ENCODE data around the gene CYP26B1. TPM values are rescaled to one million over a fixed set of nuclear protein-coding genes. Genes with fewer than 3 reads are reported as not detected.

Gene CYP26B1
- polyA plus RNA-seq, 1 donor (not counting 4 experiments of a cell fraction or from before 2014, with no cell fraction given): 1.2 TPM

- peaks cover 34% of the 10 kb centered on the region for H3K4me1 ChIP-seq (ENCODE audit: control insufficient read depth, extremely low read depth, insufficient read depth, low read length)
- no peak overlapping the region for H3K4me3 ChIP-seq (ENCODE audit: control insufficient read depth in 2 of 3, extremely low read depth in 1 of 3, insufficient read depth in 2 of 3, low read depth in 1 of 3, low read length in 3 of 3)
- no peaks in the 10 kb centered on the region for H4K20me1 ChIP-seq (ENCODE audit: control insufficient read depth, extremely low read depth, insufficient read depth, low read length)
- H3K36me3 ChIP-seq (ENCODE audit: control insufficient read depth in 2 of 2, extremely low read depth in 1 of 2, insufficient read depth in 2 of 2, low read length in 2 of 2): no peaks in the 10 kb centered on the region
- no peaks in the 10 kb centered on the region for H3K9me1 ChIP-seq (ENCODE audit: control insufficient read depth, extremely low read depth, insufficient read depth, low read length)
- no peak overlapping the region for H3K4me2 ChIP-seq (ENCODE audit: control insufficient read depth, extremely low read depth, insufficient read depth, low read depth, low read length)
- no peaks in the 10 kb centered on the region for H3K79me2 ChIP-seq (ENCODE audit: control insufficient read depth, insufficient read depth, low read length)
- no peak overlapping the region for H3K9ac ChIP-seq (ENCODE audit: control insufficient read depth, extremely low read depth, insufficient read depth, low read length)
- FAIRE-seq (no peak), DNase-seq (ENCODE audit: low read depth, low spot score) (no peak)
- no peaks in the 10 kb centered on the region for H3K27me3 ChIP-seq (ENCODE audit: control insufficient read depth, extremely low read depth, insufficient read depth, low read length)
- H3K9me3 ChIP-seq (ENCODE audit: control insufficient read depth, low read depth, low read length): no peaks in the 10 kb centered on the region
- TF ChIP-seq CTCF (optimal IDR thresholded peaks at IDR 0.05 in 1 of 3, IDR thresholded peaks at IDR 0.05 in 1 of 3, conservative IDR thresholded peaks at IDR 0.05 in 1 of 3; ENCODE audit: extremely low read depth in 1 of 3, insufficient read depth in 2 of 3, low read length in 3 of 3) (no peak), EZH2 (IDR thresholded peaks at IDR 0.05; ENCODE audit: low read length) (no peak)
- peak overlapping the region; percentile 17 for H3K27ac ChIP-seq (ENCODE audit: control insufficient read depth, insufficient read depth, low read length)
- dilution Hi-C loops (cut with MboI; ENCODE audit: extremely low pct_ligation_motif_present, low sequenced_read_pairs): no loop called here
- H2AFZ ChIP-seq (ENCODE audit: control insufficient read depth, low read length): no peak overlapping the region
Observed at GRCh38 chr2:72109291-72109690, 38.4 kb downstream of the CYP26B1 start.

DNA sequence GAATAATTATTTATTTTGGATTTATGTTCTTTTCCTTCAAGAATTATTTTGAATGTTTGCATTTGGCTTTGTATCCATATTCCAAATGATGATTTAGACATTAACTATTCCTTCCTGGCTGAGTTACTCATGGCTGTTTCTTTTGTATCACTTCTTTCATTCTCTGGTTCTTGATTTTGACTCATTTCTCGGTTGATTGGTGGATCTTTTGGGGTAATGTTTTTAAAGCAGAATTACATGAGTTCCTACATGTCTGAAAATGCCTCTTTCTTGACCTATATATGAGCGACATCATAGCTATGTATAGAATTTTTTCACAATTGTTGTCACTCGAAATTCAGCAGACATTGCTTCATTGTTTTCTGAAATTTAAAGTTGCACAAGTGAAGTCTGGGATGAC lies 39.5 kb downstream of the CYP26B1 start:
- FAIRE-seq (peak; percentile 46), DNase-seq (ENCODE audit: low read depth, low spot score) (peak; percentile 69)
- no peak overlapping the region for H3K4me3 ChIP-seq (ENCODE audit: control insufficient read depth in 2 of 3, extremely low read depth in 1 of 3, insufficient read depth in 2 of 3, low read depth in 1 of 3, low read length in 3 of 3)
- peak overlapping the region; percentile 17 for H3K27ac ChIP-seq (ENCODE audit: control insufficient read depth, insufficient read depth, low read length)
- no peaks in the 10 kb centered on the region for H3K36me3 ChIP-seq (ENCODE audit: control insufficient read depth in 2 of 2, extremely low read depth in 1 of 2, insufficient read depth in 2 of 2, low read length in 2 of 2)
- no peaks in the 10 kb centered on the region for H4K20me1 ChIP-seq (ENCODE audit: control insufficient read depth, extremely low read depth, insufficient read depth, low read length)
- H2AFZ ChIP-seq (ENCODE audit: control insufficient read depth, low read length): no peak overlapping the region
- peaks cover 34% of the 10 kb centered on the region for H3K4me1 ChIP-seq (ENCODE audit: control insufficient read depth, extremely low read depth, insufficient read depth, low read length)
- dilution Hi-C loops (cut with MboI; ENCODE audit: extremely low pct_ligation_motif_present, low sequenced_read_pairs): no loop called here
- H3K9ac ChIP-seq (ENCODE audit: control insufficient read depth, extremely low read depth, insufficient read depth, low read length): no peak overlapping the region
- H3K9me1 ChIP-seq (ENCODE audit: control insufficient read depth, extremely low read depth, insufficient read depth, low read length): no peaks in the 10 kb centered on the region
- no peaks in the 10 kb centered on the region for H3K27me3 ChIP-seq (ENCODE audit: control insufficient read depth, extremely low read depth, insufficient read depth, low read length)
- H3K4me2 ChIP-seq (ENCODE audit: control insufficient read depth, extremely low read depth, insufficient read depth, low read depth, low read length): peak overlapping the region; percentile 49
- TF ChIP-seq EZH2 (IDR thresholded peaks at IDR 0.05; ENCODE audit: low read length) (no peak), CTCF (optimal IDR thresholded peaks at IDR 0.05 in 1 of 3, IDR thresholded peaks at IDR 0.05 in 1 of 3, conservative IDR thresholded peaks at IDR 0.05 in 1 of 3; ENCODE audit: extremely low read depth in 1 of 3, insufficient read depth in 2 of 3, low read length in 3 of 3) (no peak)
- no peaks in the 10 kb centered on the region for H3K9me3 ChIP-seq (ENCODE audit: control insufficient read depth, low read depth, low read length)
- no peaks in the 10 kb centered on the region for H3K79me2 ChIP-seq (ENCODE audit: control insufficient read depth, insufficient read depth, low read length)

All from keratinocyte (primary cell).